ENCODE data around the gene UBR3. TPM values are rescaled to one million over a fixed set of nuclear protein-coding genes. Genes with fewer than 3 reads are reported as not detected.
A peak's percentile ranks its signal among the peaks of the same experiment; 100 is the strongest.

UBR3 gene
- polyA plus RNA-seq, 4 donors = 8.1 to 21.6 (median 10.1) TPM

- FAIRE-seq = no peak
- WGBS, 3 donors = 93 to 98% (median 94%) methylated on average over 2 of the region's 2 CpGs
- no peak for DNase-seq
- Histone ChIP-seq H3K27me3 (ENCODE audit: control insufficient read depth in 3 of 3, insufficient read depth in 3 of 3, low read length in 3 of 3) (no peaks in the 10 kb centered on the region), H3K4me3 (ENCODE audit: low read depth in 1 of 3, low read length in 3 of 3) (no peak overlapping the region), H3K9me3 (ENCODE audit: control insufficient read depth in 2 of 2, insufficient read depth in 1 of 2, low read depth in 1 of 2, low read length in 1 of 2) (no peaks in the 10 kb centered on the region), H3K27ac (ENCODE audit: low read depth in 1 of 3, low read length in 2 of 3) (no peak overlapping the region), H3K36me3 (ENCODE audit: control insufficient read depth in 3 of 3, insufficient read depth in 2 of 3, low read depth in 1 of 3, low read length in 3 of 3) (peaks cover 0 to 8% (median 2%) of the 10 kb centered on the region in 3 donors), H3K4me1 (ENCODE audit: control insufficient read depth in 3 of 3, insufficient read depth in 2 of 3, low read depth in 1 of 3, low read length in 2 of 3) (no peaks in the 10 kb centered on the region)
Observed at GRCh38 chr2:170052151-170052550, 224.9 kb downstream of the UBR3 start.

GRCh38 chr2:170054997-170055396, 227.7 kb downstream of the UBR3 start:
- no peak for DNase-seq
- no peaks in the 10 kb centered on the region for H3K4me1 ChIP-seq (ENCODE audit: control insufficient read depth in 3 of 3, insufficient read depth in 2 of 3, low read depth in 1 of 3, low read length in 2 of 3)
- no peak for FAIRE-seq
- no peak overlapping the region for H3K4me3 ChIP-seq (ENCODE audit: low read depth in 1 of 3, low read length in 3 of 3)
- no peaks in the 10 kb centered on the region for H3K27me3 ChIP-seq (ENCODE audit: control insufficient read depth in 3 of 3, insufficient read depth in 3 of 3, low read length in 3 of 3)
- H3K27ac ChIP-seq (ENCODE audit: low read depth in 1 of 3, low read length in 2 of 3) = no peak overlapping the region
- H3K9me3 ChIP-seq (ENCODE audit: control insufficient read depth in 2 of 2, insufficient read depth in 1 of 2, low read depth in 1 of 2, low read length in 1 of 2) = no peaks in the 10 kb centered on the region
- H3K36me3 ChIP-seq (ENCODE audit: control insufficient read depth in 3 of 3, insufficient read depth in 2 of 3, low read depth in 1 of 3, low read length in 3 of 3) = peaks cover 0 to 12% (median 2%) of the 10 kb centered on the region in 3 donors
- 84 to 90% (median 87%) methylated on average over 5 of the region's 5 CpGs for WGBS, 3 donors

GRCh38 chr2:170056900-170057299, 229.6 kb downstream of the UBR3 start:
- no peak for FAIRE-seq
- 30 to 83% (median 80%) methylated on average over 1 of the region's 1 CpG for WGBS, 3 donors

GRCh38 chr2:170063456-170064235, 236.4 kb downstream of the UBR3 start:
- DNase-seq = no peak
- WGBS, 3 donors = 91 to 93% (median 92%) methylated on average over 2 of the region's 2 CpGs
- Histone ChIP-seq H3K27ac (ENCODE audit: low read depth in 1 of 3, low read length in 2 of 3) (no peak overlapping the region), H3K36me3 (ENCODE audit: control insufficient read depth in 3 of 3, insufficient read depth in 2 of 3, low read depth in 1 of 3, low read length in 3 of 3) (peaks cover 2 to 15% (median 2%) of the 10 kb centered on the region in 3 donors), H3K4me3 (ENCODE audit: low read depth in 1 of 3, low read length in 3 of 3) (no peak overlapping the region), H3K9me3 (ENCODE audit: control insufficient read depth in 2 of 2, insufficient read depth in 1 of 2, low read depth in 1 of 2, low read length in 1 of 2) (peaks cover 0 to 7% of the 10 kb centered on the region in 2 donors), H3K27me3 (ENCODE audit: control insufficient read depth in 3 of 3, insufficient read depth in 3 of 3, low read length in 3 of 3) (no peaks in the 10 kb centered on the region), H3K4me1 (ENCODE audit: control insufficient read depth in 3 of 3, insufficient read depth in 2 of 3, low read depth in 1 of 3, low read length in 2 of 3) (no peaks in the 10 kb centered on the region)
- FAIRE-seq = no peak

More at GRCh38 chr2:170056900-170057299, 229.6 kb downstream of the UBR3 start:
- Histone ChIP-seq H3K9me3 (ENCODE audit: control insufficient read depth in 2 of 2, insufficient read depth in 1 of 2, low read depth in 1 of 2, low read length in 1 of 2) (no peaks in the 10 kb centered on the region), H3K27me3 (ENCODE audit: control insufficient read depth in 3 of 3, insufficient read depth in 3 of 3, low read length in 3 of 3) (no peaks in the 10 kb centered on the region), H3K4me3 (ENCODE audit: low read depth in 1 of 3, low read length in 3 of 3) (no peak overlapping the region), H3K27ac (ENCODE audit: low read depth in 1 of 3, low read length in 2 of 3) (no peak overlapping the region), H3K4me1 (ENCODE audit: control insufficient read depth in 3 of 3, insufficient read depth in 2 of 3, low read depth in 1 of 3, low read length in 2 of 3) (no peaks in the 10 kb centered on the region), H3K36me3 (ENCODE audit: control insufficient read depth in 3 of 3, insufficient read depth in 2 of 3, low read depth in 1 of 3, low read length in 3 of 3) (peaks cover 2 to 12% (median 4%) of the 10 kb centered on the region in 3 donors)
- DNase-seq = no peak

GRCh38 chr2:170070778-170071177, 243.5 kb downstream of the UBR3 start:
- Histone ChIP-seq H3K4me1 (ENCODE audit: control insufficient read depth in 3 of 3, insufficient read depth in 2 of 3, low read depth in 1 of 3, low read length in 2 of 3) (no peaks in the 10 kb centered on the region), H3K9me3 (ENCODE audit: control insufficient read depth in 2 of 2, insufficient read depth in 1 of 2, low read depth in 1 of 2, low read length in 1 of 2) (peaks cover 0 to 6% of the 10 kb centered on the region in 2 donors), H3K27me3 (ENCODE audit: control insufficient read depth in 3 of 3, insufficient read depth in 3 of 3, low read length in 3 of 3) (no peaks in the 10 kb centered on the region), H3K4me3 (ENCODE audit: low read depth in 1 of 3, low read length in 3 of 3) (no peak overlapping the region), H3K36me3 (ENCODE audit: control insufficient read depth in 3 of 3, insufficient read depth in 2 of 3, low read depth in 1 of 3, low read length in 3 of 3) (peaks cover 0 to 7% (median 4%) of the 10 kb centered on the region in 3 donors), H3K27ac (ENCODE audit: low read depth in 1 of 3, low read length in 2 of 3) (no peak overlapping the region)
- FAIRE-seq (no peak), DNase-seq (no peak)
- 70 to 98% (median 89%) methylated on average over 2 of the region's 2 CpGs for WGBS, 3 donors

- Histone ChIP-seq H3K9me3 (ENCODE audit: control insufficient read depth in 2 of 2, insufficient read depth in 1 of 2, low read depth in 1 of 2, low read length in 1 of 2) (peaks cover 0 to 2% of the 10 kb centered on the region in 2 donors), H3K27ac (ENCODE audit: low read depth in 1 of 3, low read length in 2 of 3) (no peak overlapping the region), H3K36me3 (ENCODE audit: control insufficient read depth in 3 of 3, insufficient read depth in 2 of 3, low read depth in 1 of 3, low read length in 3 of 3) (peaks cover 0 to 5% (median 0%) of the 10 kb centered on the region in 3 donors), H3K27me3 (ENCODE audit: control insufficient read depth in 3 of 3, insufficient read depth in 3 of 3, low read length in 3 of 3) (no peaks in the 10 kb centered on the region), H3K4me1 (ENCODE audit: control insufficient read depth in 3 of 3, insufficient read depth in 2 of 3, low read depth in 1 of 3, low read length in 2 of 3) (no peaks in the 10 kb centered on the region), H3K4me3 (ENCODE audit: low read depth in 1 of 3, low read length in 3 of 3) (no peak overlapping the region)
- peak in 1 of 2 donors; percentile 2 for DNase-seq
- 4 to 21% (median 20%) methylated on average over 2 of the region's 2 CpGs for WGBS, 3 donors
- FAIRE-seq = no peak
Observed at GRCh38 chr2:170073288-170073687, 246.0 kb downstream of the UBR3 start.

GRCh38 chr2:170076189-170076588, 248.9 kb downstream of the UBR3 start:
- 91 to 100% (median 100%) methylated on average over 1 of the region's 1 CpG for WGBS, 3 donors
- Histone ChIP-seq H3K9me3 (ENCODE audit: control insufficient read depth in 2 of 2, insufficient read depth in 1 of 2, low read depth in 1 of 2, low read length in 1 of 2) (peaks cover 0 to 2% of the 10 kb centered on the region in 2 donors), H3K27ac (ENCODE audit: low read depth in 1 of 3, low read length in 2 of 3) (no peak overlapping the region), H3K4me1 (ENCODE audit: control insufficient read depth in 3 of 3, insufficient read depth in 2 of 3, low read depth in 1 of 3, low read length in 2 of 3) (no peaks in the 10 kb centered on the region), H3K27me3 (ENCODE audit: control insufficient read depth in 3 of 3, insufficient read depth in 3 of 3, low read length in 3 of 3) (no peaks in the 10 kb centered on the region), H3K4me3 (ENCODE audit: low read depth in 1 of 3, low read length in 3 of 3) (no peak overlapping the region), H3K36me3 (ENCODE audit: control insufficient read depth in 3 of 3, insufficient read depth in 2 of 3, low read depth in 1 of 3, low read length in 3 of 3) (peaks cover 0 to 8% (median 3%) of the 10 kb centered on the region in 3 donors)
- no peak for FAIRE-seq
- no peak for DNase-seq

- H3K27me3 ChIP-seq (ENCODE audit: control insufficient read depth in 3 of 3, insufficient read depth in 3 of 3, low read length in 3 of 3) = no peaks in the 10 kb centered on the region
Observed at GRCh38 chr2:170077830-170078569, 250.7 kb downstream of the UBR3 start.

More at GRCh38 chr2:170077830-170078569, 250.7 kb downstream of the UBR3 start:
- DNase-seq (no peak), FAIRE-seq (no peak)
- Histone ChIP-seq H3K4me3 (ENCODE audit: low read depth in 1 of 3, low read length in 3 of 3) (no peak overlapping the region), H3K27ac (ENCODE audit: low read depth in 1 of 3, low read length in 2 of 3) (no peak overlapping the region), H3K9me3 (ENCODE audit: control insufficient read depth in 2 of 2, insufficient read depth in 1 of 2, low read depth in 1 of 2, low read length in 1 of 2) (no peaks in the 10 kb centered on the region), H3K4me1 (ENCODE audit: control insufficient read depth in 3 of 3, insufficient read depth in 2 of 3, low read depth in 1 of 3, low read length in 2 of 3) (no peaks in the 10 kb centered on the region), H3K36me3 (ENCODE audit: control insufficient read depth in 3 of 3, insufficient read depth in 2 of 3, low read depth in 1 of 3, low read length in 3 of 3) (peaks cover 0 to 11% (median 3%) of the 10 kb centered on the region in 3 donors)
- 83 to 90% (median 88%) methylated on average over 7 of the region's 7 CpGs for WGBS, 3 donors
